GM23248 (cell line): ENCODE results near the gene TMEM51.

ENCODE experiments used
- EZH2 ChIP-seq: fragments of 200-600 bp; sonication (generic); IDR thresholded peaks from 2 replicates; pipeline ENCODE4 v1.6.1; 2018; ENCODE audit warnings: antibody characterized with exemption, mild to moderate bottlenecking; ENCODE audit not compliant: insufficient read depth, poor library complexity, severe bottlenecking
- EZH2phosphoT487 ChIP-seq: fragments of 200-600 bp; sonication (generic); IDR thresholded peaks from 2 replicates; pipeline ENCODE4 v1.6.1; 2018; ENCODE audit warnings: antibody characterized with exemption, moderate library complexity, mild to moderate bottlenecking, low read depth; ENCODE audit not compliant: insufficient read depth

GRCh38 chr1:15106608-15107007 lies 46.9 kb upstream of the TMEM51 start:
- TF ChIP-seq EZH2 = no peak
- no peak for TF ChIP-seq EZH2phosphoT487
